Smooth muscle cell (in vitro differentiated cells): ENCODE data around the gene SUPV3L1. TPM values are rescaled to one million over a fixed set of nuclear protein-coding genes. Genes with fewer than 3 reads are reported as not detected.

Experiments
- DNase-seq: peaks from one replicate; lab custom pipeline; 2025; ENCODE audit not compliant: unreplicated experiment; lab: John Stamatoyannopoulos, UW
- H2AFZ ChIP-seq: fragments of 200-600 bp; sonication (generic); 2 replicates; pipeline ENCODE4 v1.6.0; 2016; ENCODE audit warnings: antibody characterized with exemption, low read depth, mild to moderate bottlenecking
- H3F3A ChIP-seq: fragments of 200-600 bp; sonication (generic); 2 replicates; pipeline ENCODE4 v1.6.0; 2017; ENCODE audit warnings: antibody characterized with exemption, low read depth
- H3K27ac ChIP-seq: fragments of 200-600 bp; sonication (generic); 2 replicates; pipeline ENCODE4 v1.5.1; 2016; ENCODE audit warnings: low read depth, mild to moderate bottlenecking
- H3K27me3 ChIP-seq: fragments of 200-600 bp; sonication (generic); 2 replicates; pipeline ENCODE4 v1.6.1; 2016; ENCODE audit warnings: low read depth, mild to moderate bottlenecking
- H3K36me3 ChIP-seq: fragments of 200-600 bp; sonication (generic); 2 replicates; pipeline ENCODE4 v1.5.1; 2016; ENCODE audit warnings: low read depth
- H3K4me1 ChIP-seq: fragments of 200-600 bp; sonication (generic); 2 replicates; pipeline ENCODE4 v1.5.1; 2016; ENCODE audit warnings: low read depth
- H3K4me2 ChIP-seq: fragments of 200-600 bp; sonication (generic); 2 replicates; pipeline ENCODE4 v1.6.0; 2016; ENCODE audit warnings: mild to moderate bottlenecking
- H3K4me3 ChIP-seq: fragments of 200-600 bp; sonication (generic); 2 replicates; pipeline ENCODE4 v1.5.1; 2016; ENCODE audit warnings: mild to moderate bottlenecking
- H3K79me2 ChIP-seq: fragments of 200-600 bp; sonication (generic); 2 replicates; pipeline ENCODE4 v1.6.0; 2016; ENCODE audit warnings: low read depth, mild to moderate bottlenecking
- H3K9ac ChIP-seq: fragments of 200-600 bp; sonication (generic); 2 replicates; pipeline ENCODE4 v1.6.0; 2016; ENCODE audit warnings: low read depth
- H3K9me3 ChIP-seq: fragments of 200-600 bp; sonication (generic); replicated peaks from 2 replicates; pipeline ENCODE4 v1.5.1; 2016; ENCODE audit warnings: low read depth
- H4K20me1 ChIP-seq: fragments of 200-600 bp; sonication (generic); 2 replicates; pipeline ENCODE4 v1.6.0; 2016; ENCODE audit warnings: low read depth
- CTCF ChIP-seq: fragments of 200-600 bp; sonication (generic); IDR thresholded peaks from 2 replicates; pipeline ENCODE4 v1.5.1; 2017; ENCODE audit warnings: borderline replicate concordance, mild to moderate bottlenecking, antibody characterized with exemption; ENCODE audit not compliant: insufficient read depth, poor library complexity, severe bottlenecking
- WGBS: methylation state at CpG from one replicate; pipeline ENCODE4 v1.1.7; 2016; ENCODE audit warnings: low lambda C conversion rate; 5-methylcytosine and 5-hydroxymethylcytosine counted together
- polyA plus RNA-seq: library from polyadenylated mRNA; unstranded; fragments of >200 nt; fragmentation: Nextera tagmentation; extraction: Ambion mirVana; gene quantifications from 2 replicates; pipeline ENCODE4 v1.2.1, GENCODE V29; 2016
- total RNA-seq: library from RNA; depleted of rRNA; stranded (reverse); fragments of >200 nt; gene quantifications from 2 replicates; pipeline ENCODE4 v1.2.3, GENCODE V29; 2014

SUPV3L1 gene
- total and polyA plus RNA-seq, 2 experiments from 2014 or later = 21.0 to 32.6 TPM

GRCh38 chr10:69142983-69143382 is 37.1 kb upstream of the SUPV3L1 start:
- no peaks in the 10 kb centered on the region for H3K36me3 ChIP-seq
- no peak overlapping the region for H3K9ac ChIP-seq
- TF ChIP-seq CTCF = no peak
- no peak overlapping the region for H3K4me3 ChIP-seq
- no peak overlapping the region for H2AFZ ChIP-seq
- H3K79me2 ChIP-seq = peaks cover 84% of the 10 kb centered on the region
- H3K4me1 ChIP-seq = no peaks in the 10 kb centered on the region
- H4K20me1 ChIP-seq = peaks cover 93% of the 10 kb centered on the region
- no peaks in the 10 kb centered on the region for H3K9me3 ChIP-seq
- H3K4me2 ChIP-seq = no peak overlapping the region
- WGBS = 60% methylated on average over 3 of the region's 3 CpGs
- no peaks in the 10 kb centered on the region for H3F3A ChIP-seq
- DNase-seq = no peak
- H3K27me3 ChIP-seq = no peaks in the 10 kb centered on the region
- H3K27ac ChIP-seq = no peak overlapping the region

DNA sequence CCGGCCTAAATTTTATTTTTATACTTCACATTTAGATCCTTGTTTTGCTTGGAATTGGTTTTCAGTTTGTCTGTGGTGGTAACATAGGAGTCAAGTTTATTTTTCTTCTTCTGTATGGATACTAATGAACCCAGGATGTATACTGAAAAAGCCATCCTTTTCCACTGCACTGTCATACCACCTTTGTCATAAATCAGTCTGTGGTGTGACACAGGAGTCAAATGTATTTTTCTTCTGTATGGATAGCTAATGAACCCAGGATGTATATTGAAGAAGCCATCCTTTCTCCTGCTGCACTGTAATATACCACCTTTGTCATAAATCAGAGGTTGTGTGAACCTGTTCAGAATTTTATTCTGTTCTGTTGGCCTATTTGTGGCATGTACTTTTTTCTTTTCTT is 34.7 kb upstream of the SUPV3L1 start:
- Histone ChIP-seq H3K27me3 (no peaks in the 10 kb centered on the region), H3K4me2 (no peak overlapping the region), H3K4me1 (no peaks in the 10 kb centered on the region), H2AFZ (no peak overlapping the region), H3K79me2 (peaks cover 76% of the 10 kb centered on the region), H3K9ac (no peak overlapping the region), H3K4me3 (no peak overlapping the region), H3F3A (no peaks in the 10 kb centered on the region), H3K9me3 (no peaks in the 10 kb centered on the region), H4K20me1 (peaks cover 95% of the 10 kb centered on the region), H3K36me3 (no peaks in the 10 kb centered on the region), H3K27ac (no peak overlapping the region)
- 100% methylated on average over 1 of the region's 1 CpG for WGBS
- TF ChIP-seq CTCF = no peak
- no peak for DNase-seq

- H3K36me3 ChIP-seq = no peaks in the 10 kb centered on the region
- H3K9ac ChIP-seq = no peak overlapping the region
- H3K9me3 ChIP-seq = no peaks in the 10 kb centered on the region
- peaks cover 71% of the 10 kb centered on the region for H3K79me2 ChIP-seq
- no peak for TF ChIP-seq CTCF
- H3K27ac ChIP-seq = no peak overlapping the region
- H4K20me1 ChIP-seq = peaks cover 95% of the 10 kb centered on the region
- no peaks in the 10 kb centered on the region for H3F3A ChIP-seq
- no peaks in the 10 kb centered on the region for H3K4me1 ChIP-seq
- H3K4me3 ChIP-seq = no peak overlapping the region
- no peak overlapping the region for H3K4me2 ChIP-seq
- WGBS = 98% methylated on average over 8 of the region's 8 CpGs
- no peak for DNase-seq
- H2AFZ ChIP-seq = no peak overlapping the region
- no peaks in the 10 kb centered on the region for H3K27me3 ChIP-seq
Measured at GRCh38 chr10:69145864-69146263, 34.2 kb upstream of the SUPV3L1 start.

GRCh38 chr10:69146759-69147158 is 33.3 kb upstream of the SUPV3L1 start:
- H2AFZ ChIP-seq = no peak overlapping the region
- peaks cover 78% of the 10 kb centered on the region for H3K79me2 ChIP-seq
- H3K4me2 ChIP-seq = no peak overlapping the region
- no peaks in the 10 kb centered on the region for H3K4me1 ChIP-seq
- TF ChIP-seq CTCF = no peak
- WGBS = 98% methylated on average over 2 of the region's 2 CpGs
- DNase-seq = no peak
- H3K4me3 ChIP-seq = no peak overlapping the region
- H3K27ac ChIP-seq = no peak overlapping the region
- no peak overlapping the region for H3K9ac ChIP-seq
- no peaks in the 10 kb centered on the region for H3K36me3 ChIP-seq
- no peaks in the 10 kb centered on the region for H3K9me3 ChIP-seq
- H3F3A ChIP-seq = no peaks in the 10 kb centered on the region
- no peaks in the 10 kb centered on the region for H3K27me3 ChIP-seq
- peaks cover 93% of the 10 kb centered on the region for H4K20me1 ChIP-seq
